KMS-11 (cell line): ENCODE data around the gene MYLIP.

Experiments
- H2AFZ ChIP-seq: fragments of 200-600 bp; sonication (generic); 2 replicates; pipeline ENCODE4 v1.6.1; 2016; ENCODE audit warnings: antibody characterized with exemption, mixed run types, low read depth
- H3K27ac ChIP-seq: fragments of 200-600 bp; sonication (generic); 2 replicates; pipeline ENCODE4 v1.6.1; 2016; ENCODE audit warnings: mild to moderate bottlenecking, mixed run types
- H3K27me3 ChIP-seq: fragments of 200-600 bp; sonication (generic); 2 replicates; pipeline ENCODE4 v1.6.1; 2017; ENCODE audit warnings: mild to moderate bottlenecking, low read depth, mixed run types, moderate library complexity; ENCODE audit not compliant: insufficient read depth
- H3K36me3 ChIP-seq: fragments of 200-600 bp; sonication (generic); 2 replicates; pipeline ENCODE4 v1.6.1; 2017; ENCODE audit warnings: mild to moderate bottlenecking, mixed run types; ENCODE audit not compliant: insufficient read depth
- H3K4me1 ChIP-seq: fragments of 200-600 bp; sonication (generic); 2 replicates; pipeline ENCODE4 v1.6.1; 2016; ENCODE audit warnings: mild to moderate bottlenecking, low read depth, mixed run types; ENCODE audit not compliant: poor library complexity, severe bottlenecking
- H3K4me2 ChIP-seq: fragments of 200-600 bp; sonication (generic); 2 replicates; pipeline ENCODE4 v1.7.0; 2016; ENCODE audit warnings: mild to moderate bottlenecking, mixed run types
- H3K4me3 ChIP-seq: fragments of 200-600 bp; sonication (generic); IDR thresholded peaks from 2 replicates; pipeline ENCODE4 v1.6.1; 2017; ENCODE audit warnings: low read depth, low read length, mixed read lengths; ENCODE audit not compliant: insufficient read depth
- H3K79me2 ChIP-seq: fragments of 200-600 bp; sonication (generic); 2 replicates; pipeline ENCODE4 v1.6.1; 2016; ENCODE audit warnings: low read depth, mixed run types; ENCODE audit not compliant: insufficient read depth
- H3K9ac ChIP-seq: fragments of 200-600 bp; sonication (generic); 2 replicates; pipeline ENCODE4 v1.6.1; 2016; ENCODE audit warnings: mild to moderate bottlenecking, mixed run types
- H4K20me1 ChIP-seq: fragments of 200-600 bp; sonication (generic); 2 replicates; pipeline ENCODE4 v1.6.1; 2016; ENCODE audit warnings: mild to moderate bottlenecking, mixed run types; ENCODE audit not compliant: insufficient read depth
- TF ChIP-seq, protein P1 (sequence below): fragments of 200-600 bp; sonication (generic); conservative IDR thresholded peaks from 2 replicates; pipeline ENCODE4 v1.6.1; 2017; ENCODE audit warnings: low read depth, mild to moderate bottlenecking, antibody characterized with exemption, low read length, moderate library complexity, mixed read lengths

The MYLIP gene

GRCh38 chr6:16150098-16150497, 21.2 kb downstream of the MYLIP start:
- TF ChIP-seq, protein P1, sequence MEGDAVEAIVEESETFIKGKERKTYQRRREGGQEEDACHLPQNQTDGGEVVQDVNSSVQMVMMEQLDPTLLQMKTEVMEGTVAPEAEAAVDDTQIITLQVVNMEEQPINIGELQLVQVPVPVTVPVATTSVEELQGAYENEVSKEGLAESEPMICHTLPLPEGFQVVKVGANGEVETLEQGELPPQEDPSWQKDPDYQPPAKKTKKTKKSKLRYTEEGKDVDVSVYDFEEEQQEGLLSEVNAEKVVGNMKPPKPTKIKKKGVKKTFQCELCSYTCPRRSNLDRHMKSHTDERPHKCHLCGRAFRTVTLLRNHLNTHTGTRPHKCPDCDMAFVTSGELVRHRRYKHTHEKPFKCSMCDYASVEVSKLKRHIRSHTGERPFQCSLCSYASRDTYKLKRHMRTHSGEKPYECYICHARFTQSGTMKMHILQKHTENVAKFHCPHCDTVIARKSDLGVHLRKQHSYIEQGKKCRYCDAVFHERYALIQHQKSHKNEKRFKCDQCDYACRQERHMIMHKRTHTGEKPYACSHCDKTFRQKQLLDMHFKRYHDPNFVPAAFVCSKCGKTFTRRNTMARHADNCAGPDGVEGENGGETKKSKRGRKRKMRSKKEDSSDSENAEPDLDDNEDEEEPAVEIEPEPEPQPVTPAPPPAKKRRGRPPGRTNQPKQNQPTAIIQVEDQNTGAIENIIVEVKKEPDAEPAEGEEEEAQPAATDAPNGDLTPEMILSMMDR: no peak
- H3K36me3 ChIP-seq: no peaks in the 10 kb centered on the region; the same call in 1 of the 2 replicates
- no peaks in the 10 kb centered on the region for H3K27me3 ChIP-seq
- H3K4me3 ChIP-seq: no peak overlapping the region
- 0 out of 2 replicates have a peak, but pooled peaks cover 11% of the 10 kb centered on the region for H3K79me2 ChIP-seq
- H4K20me1 ChIP-seq: no peaks in the 10 kb centered on the region
- no peak overlapping the region for H2AFZ ChIP-seq
- H3K4me2 ChIP-seq: no peak overlapping the region
- no peak overlapping the region for H3K9ac ChIP-seq
- no peaks in the 10 kb centered on the region for H3K4me1 ChIP-seq
- no peak overlapping the region for H3K27ac ChIP-seq

GRCh38 chr6:16153211-16153820, 24.4 kb downstream of the MYLIP start:
- Histone ChIP-seq H2AFZ (no peak overlapping the region), H3K36me3 (no peaks in the 10 kb centered on the region), H3K27me3 (no peaks in the 10 kb centered on the region), H3K79me2 (no peaks in the 10 kb centered on the region), H4K20me1 (no peaks in the 10 kb centered on the region), H3K27ac (no peak overlapping the region), H3K4me3 (no peak overlapping the region), H3K9ac (no peak overlapping the region), H3K4me2 (no peak overlapping the region), H3K4me1 (no peaks in the 10 kb centered on the region)
- TF ChIP-seq, protein P1: no peak

DNA sequence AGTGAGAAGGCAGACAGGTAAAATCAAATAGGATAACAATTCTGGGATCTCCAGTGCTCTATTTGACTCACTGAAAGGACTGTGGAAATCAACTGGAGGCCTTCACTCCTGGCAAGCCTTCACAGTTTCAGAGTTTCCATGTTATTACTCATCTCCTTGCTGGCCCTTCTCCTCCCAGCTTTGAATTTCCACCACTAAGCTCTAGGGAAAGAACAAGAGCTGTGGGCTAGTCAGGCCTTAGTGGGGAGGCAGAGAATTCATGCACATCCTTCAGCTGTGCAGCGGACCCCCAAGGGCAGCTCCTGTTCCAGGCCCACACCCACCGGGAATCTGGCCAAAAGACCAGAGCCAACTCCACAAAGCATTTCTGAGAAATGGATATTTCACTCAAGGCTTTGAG, 26.0 kb downstream of the MYLIP start:
- H3K27ac ChIP-seq: no peak overlapping the region
- no peaks in the 10 kb centered on the region for H3K27me3 ChIP-seq
- no peaks in the 10 kb centered on the region for H3K4me1 ChIP-seq
- H4K20me1 ChIP-seq: no peaks in the 10 kb centered on the region
- H3K4me3 ChIP-seq: no peak overlapping the region
- no peaks in the 10 kb centered on the region for H3K79me2 ChIP-seq
- TF ChIP-seq, protein P1: no peak
- no peak overlapping the region for H3K4me2 ChIP-seq
- H3K9ac ChIP-seq: no peak overlapping the region
- no peak overlapping the region for H2AFZ ChIP-seq
- H3K36me3 ChIP-seq: no peaks in the 10 kb centered on the region

- no peak overlapping the region for H2AFZ ChIP-seq
- TF ChIP-seq, protein P1: no peak
- H3K4me2 ChIP-seq: no peak overlapping the region
- no peaks in the 10 kb centered on the region for H3K36me3 ChIP-seq
- H3K27me3 ChIP-seq: no peaks in the 10 kb centered on the region
- H3K79me2 ChIP-seq: no peaks in the 10 kb centered on the region
- no peaks in the 10 kb centered on the region for H3K4me1 ChIP-seq
- no peak overlapping the region for H3K4me3 ChIP-seq
- no peaks in the 10 kb centered on the region for H4K20me1 ChIP-seq
- H3K9ac ChIP-seq: no peak overlapping the region
- H3K27ac ChIP-seq: no peak overlapping the region
Measured at GRCh38 chr6:16157492-16157891, 28.6 kb downstream of the MYLIP start.
